Measurements from ENCODE around the gene COPE.

DNA sequence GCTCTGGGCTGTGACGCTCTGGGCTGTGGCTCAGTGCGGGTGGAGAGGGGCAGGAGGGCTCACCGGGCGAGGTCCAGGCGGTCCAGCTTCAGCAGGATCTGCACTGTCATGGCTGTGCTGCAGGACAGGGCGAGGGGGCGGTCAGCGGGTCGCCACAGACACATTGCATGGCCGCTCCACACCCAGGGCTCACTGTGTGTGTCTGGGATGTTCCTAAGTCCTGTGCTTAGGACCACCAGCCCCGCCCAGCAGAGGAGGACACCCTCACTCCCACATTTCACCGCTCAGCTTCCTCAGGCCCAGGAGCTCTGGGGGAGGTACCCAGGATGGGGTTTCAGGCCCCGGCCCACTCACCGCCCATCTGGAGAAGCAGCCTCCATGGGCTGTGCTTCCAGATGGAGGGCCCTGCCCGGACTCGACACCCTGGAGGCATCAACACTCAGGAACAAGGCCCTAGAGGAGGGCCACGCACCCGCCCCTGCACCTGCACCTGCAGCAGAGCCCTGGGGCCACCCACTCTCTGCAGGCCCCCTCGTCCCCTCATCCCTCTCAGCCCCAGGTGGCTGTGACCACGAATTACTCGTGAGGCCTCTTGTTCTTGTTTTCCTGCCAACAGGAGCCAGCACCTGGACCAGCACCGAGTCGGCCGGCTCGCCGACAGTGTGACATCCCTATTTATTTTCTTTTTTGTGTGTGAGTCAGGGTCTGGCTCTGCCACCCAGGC, 13.5 kb downstream of the COPE start:
- TF ChIP-seq, protein P1, sequence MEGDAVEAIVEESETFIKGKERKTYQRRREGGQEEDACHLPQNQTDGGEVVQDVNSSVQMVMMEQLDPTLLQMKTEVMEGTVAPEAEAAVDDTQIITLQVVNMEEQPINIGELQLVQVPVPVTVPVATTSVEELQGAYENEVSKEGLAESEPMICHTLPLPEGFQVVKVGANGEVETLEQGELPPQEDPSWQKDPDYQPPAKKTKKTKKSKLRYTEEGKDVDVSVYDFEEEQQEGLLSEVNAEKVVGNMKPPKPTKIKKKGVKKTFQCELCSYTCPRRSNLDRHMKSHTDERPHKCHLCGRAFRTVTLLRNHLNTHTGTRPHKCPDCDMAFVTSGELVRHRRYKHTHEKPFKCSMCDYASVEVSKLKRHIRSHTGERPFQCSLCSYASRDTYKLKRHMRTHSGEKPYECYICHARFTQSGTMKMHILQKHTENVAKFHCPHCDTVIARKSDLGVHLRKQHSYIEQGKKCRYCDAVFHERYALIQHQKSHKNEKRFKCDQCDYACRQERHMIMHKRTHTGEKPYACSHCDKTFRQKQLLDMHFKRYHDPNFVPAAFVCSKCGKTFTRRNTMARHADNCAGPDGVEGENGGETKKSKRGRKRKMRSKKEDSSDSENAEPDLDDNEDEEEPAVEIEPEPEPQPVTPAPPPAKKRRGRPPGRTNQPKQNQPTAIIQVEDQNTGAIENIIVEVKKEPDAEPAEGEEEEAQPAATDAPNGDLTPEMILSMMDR (IDR thresholded peaks at IDR 0.05 in 8 of 11, conservative IDR thresholded peaks at IDR 0.05 in 3 of 11) = no peak
- TF ChIP-seq POLR2A (IDR thresholded peaks at IDR 0.05) = no peak
- peak in 2 of 3 donors; percentile 12 to 34 for TF ChIP-seq POLR2AphosphoS5 (IDR thresholded peaks at IDR 0.05)

Measured in spleen (tissue), 7 donors.